Peyer's patch (tissue), 4 donors: ENCODE data around the gene HDAC1.
A peak's percentile ranks its signal among the peaks of the same experiment; 100 is the strongest.

Experiments
- POLR2A ChIP-seq, 2 donors: fragments of 450-650 bp; IDR thresholded peaks; one replicate each; pipeline ENCODE4 v1.5.1; 2017; ENCODE audit warnings: antibody characterized with exemption in 2 of 2, mild to moderate bottlenecking in 2 of 2, moderate library complexity in 2 of 2
- TF ChIP-seq, protein P1 (sequence below), 6 experiments: fragments of 450-650 bp in 4 of 6; fragments of 200-600 bp in 2 of 6; sonication (generic) in 1 of 6; IDR thresholded peaks; one replicate each; pipeline ENCODE4 v1.5.1; 2017 to 2019; ENCODE audit warnings: antibody characterized with exemption in 6 of 6, mild to moderate bottlenecking in 3 of 6, moderate library complexity in 1 of 6

DNA sequence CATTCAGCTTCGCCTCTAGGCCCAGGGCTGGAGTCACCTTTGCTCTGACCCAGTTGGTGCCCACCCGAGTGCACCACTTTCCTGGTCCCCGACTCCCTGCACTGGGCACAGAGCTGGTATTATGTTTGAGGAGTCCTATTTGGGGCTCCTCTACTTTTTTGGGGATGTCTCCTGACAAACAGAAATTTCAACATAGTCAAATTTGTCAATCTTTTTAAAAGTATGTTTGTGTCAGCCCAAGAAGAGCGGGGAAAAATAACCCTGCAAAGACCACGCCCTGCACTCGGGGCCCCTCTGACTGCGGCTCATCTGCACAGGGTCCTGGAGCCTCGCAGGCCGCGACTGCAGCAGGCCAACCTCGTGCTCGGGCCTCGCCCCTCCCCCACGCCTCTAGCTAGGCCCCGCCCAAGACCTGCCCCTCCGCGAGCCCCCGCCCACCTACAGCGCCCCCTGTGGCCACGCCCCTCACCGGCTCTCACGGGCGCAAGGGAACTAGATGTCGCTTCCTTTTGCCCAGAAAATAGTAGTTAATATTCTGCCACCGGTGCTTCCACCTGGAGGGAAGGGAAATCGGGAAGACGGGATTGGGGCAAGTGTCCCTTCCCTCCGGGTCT is 59.0 kb downstream of the HDAC1 start:
- TF ChIP-seq, protein P1, sequence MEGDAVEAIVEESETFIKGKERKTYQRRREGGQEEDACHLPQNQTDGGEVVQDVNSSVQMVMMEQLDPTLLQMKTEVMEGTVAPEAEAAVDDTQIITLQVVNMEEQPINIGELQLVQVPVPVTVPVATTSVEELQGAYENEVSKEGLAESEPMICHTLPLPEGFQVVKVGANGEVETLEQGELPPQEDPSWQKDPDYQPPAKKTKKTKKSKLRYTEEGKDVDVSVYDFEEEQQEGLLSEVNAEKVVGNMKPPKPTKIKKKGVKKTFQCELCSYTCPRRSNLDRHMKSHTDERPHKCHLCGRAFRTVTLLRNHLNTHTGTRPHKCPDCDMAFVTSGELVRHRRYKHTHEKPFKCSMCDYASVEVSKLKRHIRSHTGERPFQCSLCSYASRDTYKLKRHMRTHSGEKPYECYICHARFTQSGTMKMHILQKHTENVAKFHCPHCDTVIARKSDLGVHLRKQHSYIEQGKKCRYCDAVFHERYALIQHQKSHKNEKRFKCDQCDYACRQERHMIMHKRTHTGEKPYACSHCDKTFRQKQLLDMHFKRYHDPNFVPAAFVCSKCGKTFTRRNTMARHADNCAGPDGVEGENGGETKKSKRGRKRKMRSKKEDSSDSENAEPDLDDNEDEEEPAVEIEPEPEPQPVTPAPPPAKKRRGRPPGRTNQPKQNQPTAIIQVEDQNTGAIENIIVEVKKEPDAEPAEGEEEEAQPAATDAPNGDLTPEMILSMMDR (IDR thresholded peaks at IDR 0.05): peak; percentile 60 to 83 (median 72)
- TF ChIP-seq POLR2A (IDR thresholded peaks at IDR 0.05): no peak
